Body of pancreas (tissue), 4 donors: ENCODE data around the gene PPFIA1. TPM values are rescaled to one million over a fixed set of nuclear protein-coding genes. Genes with fewer than 3 reads are reported as not detected.
A peak's percentile ranks its signal among the peaks of the same experiment; 100 is the strongest.

Experiments used
- ATAC-seq: fragments of 150-250 bp; one replicate; pipeline ENCODE4 v1.9.1; 2016
- DNase-seq, 4 donors: peaks; one replicate each; pipeline ENCODE4 v3.0.0-alpha.2; 2019
- H3K27ac ChIP-seq, 4 donors: fragments of 200-600 bp; sonication (generic); 1 replicate in 3 of 4; 2 replicates in 1 of 4; pipeline versions ENCODE4 v1.5.1 to v1.6.1; 2016 to 2019; ENCODE audit warnings: mild to moderate bottlenecking in 1 of 4, mixed read lengths in 1 of 4, moderate library complexity in 1 of 4
- H3K27me3 ChIP-seq, 2 donors: fragments of 200-600 bp; sonication (generic); one replicate each; pipeline ENCODE4 v1.6.0; 2016; ENCODE audit warnings: mild to moderate bottlenecking in 1 of 2
- H3K36me3 ChIP-seq, 2 donors: fragments of 200-600 bp; sonication (generic); replicated peaks in 1 of 2; 2 replicates each; pipeline ENCODE4 v1.5.1; 2016; ENCODE audit warnings: low read depth in 2 of 2; ENCODE audit not compliant: insufficient read depth in 1 of 2
- H3K4me1 ChIP-seq: fragments of 200-600 bp; sonication (generic); one replicate; pipeline ENCODE4 v1.6.0; 2016
- H3K4me3 ChIP-seq, 2 donors: fragments of 200-600 bp; sonication (generic); 1 replicate in 1 of 2; 2 replicates in 1 of 2; pipeline ENCODE4 v1.5.1; 2016 to 2019
- H3K9me3 ChIP-seq, 3 donors: fragments of 200-600 bp; sonication (generic); 1 replicate in 2 of 3; 2 replicates in 1 of 3; pipeline ENCODE4 v1.5.1; 2016
- POLR2A ChIP-seq, 3 donors: fragments of 450-650 bp; IDR thresholded peaks; one replicate each; pipeline ENCODE4 v1.6.1; 2016; ENCODE audit warnings: antibody characterized with exemption in 3 of 3, mild to moderate bottlenecking in 2 of 3
- WGBS, 2 donors: methylation state at CpG; one replicate each; pipeline ENCODE4 v1.1.5; 2017; 5-methylcytosine and 5-hydroxymethylcytosine counted together
- intact Hi-C: fragments of 100-400 bp; cut with DNase I; formaldehyde crosslinking; loops from one replicate; pipeline ENCODE4 v1.15.1; 2023
- total RNA-seq, 2 donors: library from RNA; depleted of rRNA; stranded (reverse); fragments of >200 nt; gene quantifications; one replicate each; pipeline ENCODE4 v1.1.0, GENCODE V29; 2016
- TF ChIP-seq, protein P1 (sequence below), 7 experiments: fragments of 450-650 bp in 4 of 7; fragments of 200-600 bp in 3 of 7; sonication (generic) in 3 of 7; IDR thresholded peaks; one replicate each; pipeline ENCODE4 v1.5.1; 2016 to 2019; ENCODE audit warnings: antibody characterized with exemption in 7 of 7

The PPFIA1 gene
- total RNA-seq, 2 donors from 2014 or later = 22.1 to 29.3 TPM

- H3K27me3 ChIP-seq = no peaks in the 10 kb centered on the region
- H3K4me1 ChIP-seq = no peaks in the 10 kb centered on the region
- intact Hi-C loops = no loop called here
- DNase-seq (no peak), ATAC-seq (no peak)
- TF ChIP-seq, protein P1, sequence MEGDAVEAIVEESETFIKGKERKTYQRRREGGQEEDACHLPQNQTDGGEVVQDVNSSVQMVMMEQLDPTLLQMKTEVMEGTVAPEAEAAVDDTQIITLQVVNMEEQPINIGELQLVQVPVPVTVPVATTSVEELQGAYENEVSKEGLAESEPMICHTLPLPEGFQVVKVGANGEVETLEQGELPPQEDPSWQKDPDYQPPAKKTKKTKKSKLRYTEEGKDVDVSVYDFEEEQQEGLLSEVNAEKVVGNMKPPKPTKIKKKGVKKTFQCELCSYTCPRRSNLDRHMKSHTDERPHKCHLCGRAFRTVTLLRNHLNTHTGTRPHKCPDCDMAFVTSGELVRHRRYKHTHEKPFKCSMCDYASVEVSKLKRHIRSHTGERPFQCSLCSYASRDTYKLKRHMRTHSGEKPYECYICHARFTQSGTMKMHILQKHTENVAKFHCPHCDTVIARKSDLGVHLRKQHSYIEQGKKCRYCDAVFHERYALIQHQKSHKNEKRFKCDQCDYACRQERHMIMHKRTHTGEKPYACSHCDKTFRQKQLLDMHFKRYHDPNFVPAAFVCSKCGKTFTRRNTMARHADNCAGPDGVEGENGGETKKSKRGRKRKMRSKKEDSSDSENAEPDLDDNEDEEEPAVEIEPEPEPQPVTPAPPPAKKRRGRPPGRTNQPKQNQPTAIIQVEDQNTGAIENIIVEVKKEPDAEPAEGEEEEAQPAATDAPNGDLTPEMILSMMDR (IDR thresholded peaks at IDR 0.05) = no peak
- TF ChIP-seq POLR2A (IDR thresholded peaks at IDR 0.05) = no peak
- no peak overlapping the region for H3K4me3 ChIP-seq
- H3K36me3 ChIP-seq = no peaks in the 10 kb centered on the region
- H3K27ac ChIP-seq = no peak overlapping the region
- H3K9me3 ChIP-seq = no peaks in the 10 kb centered on the region
- 65% methylated on average over 4 of the region's 4 CpGs for WGBS, 2 donors
Observed at GRCh38 chr11:70242885-70243284, 27.6 kb upstream of the PPFIA1 start.

DNA sequence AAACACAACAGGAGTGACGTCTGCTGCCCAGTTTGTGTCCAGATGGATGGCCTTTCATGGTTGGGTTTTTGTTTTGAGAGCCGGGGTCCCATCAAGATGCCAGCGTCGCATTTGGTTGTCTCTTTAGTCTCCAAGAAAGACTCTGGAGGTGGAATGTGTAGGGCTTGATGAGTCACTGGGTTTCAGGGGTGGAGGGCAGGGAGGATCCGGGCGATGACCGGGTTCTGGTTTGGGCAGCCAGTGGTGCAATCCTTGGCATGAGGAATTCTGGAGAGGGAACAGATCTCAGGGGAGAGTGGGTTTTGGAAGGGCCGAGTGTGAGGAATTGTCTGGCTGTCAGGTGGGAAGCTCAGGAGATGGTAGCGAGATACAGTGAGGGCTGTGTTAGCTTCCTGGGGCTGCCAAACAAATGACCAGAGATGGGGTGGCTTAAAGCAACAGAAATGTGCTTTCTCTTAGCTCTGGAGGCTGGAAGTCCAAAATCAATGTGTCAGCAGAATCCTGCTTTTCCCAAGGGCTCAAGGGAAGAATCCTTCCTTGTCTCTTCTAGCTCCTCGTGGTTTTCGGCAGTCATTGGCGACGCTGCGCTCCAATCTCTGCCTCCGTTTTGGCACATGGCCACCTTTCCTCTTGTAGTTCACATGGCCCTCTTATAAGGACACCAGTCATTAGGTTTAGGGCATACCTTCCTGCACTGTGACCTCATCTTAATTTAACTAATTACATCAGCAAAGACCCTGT is 26.4 kb upstream of the PPFIA1 start:
- no peaks in the 10 kb centered on the region for H3K4me1 ChIP-seq
- no peaks in the 10 kb centered on the region for H3K36me3 ChIP-seq
- no peak for DNase-seq
- no peak for TF ChIP-seq POLR2A (IDR thresholded peaks at IDR 0.05)
- TF ChIP-seq, protein P1 (IDR thresholded peaks at IDR 0.05) = no peak
- no peaks in the 10 kb centered on the region for H3K9me3 ChIP-seq
- no peaks in the 10 kb centered on the region for H3K27me3 ChIP-seq
- no peak overlapping the region for H3K27ac ChIP-seq
- no peak for ATAC-seq
- no peak overlapping the region for H3K4me3 ChIP-seq
- intact Hi-C loops = no loop called here
- 77 to 84% methylated on average over 15 of the region's 15 CpGs for WGBS, 2 donors

DNA sequence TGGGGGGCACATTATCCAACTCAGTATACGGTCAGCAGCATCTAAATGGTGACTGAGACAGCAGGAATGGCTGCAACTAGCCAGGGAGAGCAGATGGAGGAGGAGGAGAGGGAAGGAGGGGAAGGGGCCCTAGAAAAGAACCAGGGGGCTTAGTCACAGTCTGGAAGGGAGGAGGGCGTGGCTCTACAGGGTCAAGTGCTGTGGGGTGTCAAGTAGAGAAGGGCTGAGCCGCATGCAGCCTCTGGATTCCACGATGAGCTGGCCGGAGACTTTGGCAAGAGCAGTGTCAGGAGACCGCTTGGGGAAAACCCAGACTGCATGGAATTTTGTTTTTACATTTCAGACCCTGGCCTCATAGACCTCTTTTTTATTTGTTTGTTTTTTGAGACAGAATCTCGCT is 25.8 kb upstream of the PPFIA1 start:
- TF ChIP-seq, protein P1 (IDR thresholded peaks at IDR 0.05) = no peak
- no peak for TF ChIP-seq POLR2A (IDR thresholded peaks at IDR 0.05)
- Histone ChIP-seq H3K27ac (no peak overlapping the region), H3K27me3 (no peaks in the 10 kb centered on the region), H3K4me3 (no peak overlapping the region), H3K4me1 (no peaks in the 10 kb centered on the region), H3K9me3 (no peaks in the 10 kb centered on the region), H3K36me3 (no peaks in the 10 kb centered on the region)
- ATAC-seq (no peak), DNase-seq (peak in 1 of 4 donors; percentile 8)
- intact Hi-C loops = no loop called here
- WGBS, 2 donors = 74 to 83% methylated on average over 7 of the region's 7 CpGs

GRCh38 chr11:70246196-70246595 is 24.3 kb upstream of the PPFIA1 start:
- H3K27me3 ChIP-seq = no peaks in the 10 kb centered on the region
- intact Hi-C loops = no loop called here
- WGBS, 2 donors = 49 to 51% methylated on average over 7 to 8 of the region's 8 CpGs
- DNase-seq (no peak), ATAC-seq (no peak)
- no peaks in the 10 kb centered on the region for H3K36me3 ChIP-seq
- no peak overlapping the region for H3K4me3 ChIP-seq
- H3K27ac ChIP-seq = no peak overlapping the region
- no peak for TF ChIP-seq POLR2A (IDR thresholded peaks at IDR 0.05)
- TF ChIP-seq, protein P1 (IDR thresholded peaks at IDR 0.05) = no peak
- H3K4me1 ChIP-seq = no peaks in the 10 kb centered on the region
- H3K9me3 ChIP-seq = no peaks in the 10 kb centered on the region
